Left hindlimb (tissue), 1 donor: Measurements from ENCODE around the gene ENAH.

ENCODE experiments used
- DNase-seq: peaks from one replicate; pipeline ENCODE4 v3.0.0-alpha.2; 2018

Gene ENAH

GRCh38 chr1:225554216-225554812 lies 98.6 kb downstream of the ENAH start:
- DNase-seq, result no peak

- no peak for DNase-seq
Measured at GRCh38 chr1:225549821-225550220, 103.1 kb downstream of the ENAH start.

- no peak for DNase-seq
Measured at GRCh38 chr1:225548140-225548857, 104.6 kb downstream of the ENAH start.

- no peak for DNase-seq
Measured at GRCh38 chr1:225545649-225546048, 107.3 kb downstream of the ENAH start.

GRCh38 chr1:225544924-225545323 lies 108.0 kb downstream of the ENAH start:
- no peak for DNase-seq

- no peak for DNase-seq
Measured at GRCh38 chr1:225544263-225544662, 108.7 kb downstream of the ENAH start.

- DNase-seq, result no peak
Measured at GRCh38 chr1:225543350-225543749, 109.6 kb downstream of the ENAH start.

- DNase-seq, result no peak
Measured at GRCh38 chr1:225541383-225541782, 111.5 kb downstream of the ENAH start.

GRCh38 chr1:225539575-225539974 lies 113.3 kb downstream of the ENAH start:
- DNase-seq, result no peak

- DNase-seq, result no peak
Measured at GRCh38 chr1:225539069-225539468, 113.9 kb downstream of the ENAH start.

GRCh38 chr1:225537554-225538251 lies 115.2 kb downstream of the ENAH start:
- no peak for DNase-seq

GRCh38 chr1:225535280-225535679 lies 117.6 kb downstream of the ENAH start:
- DNase-seq, result no peak

- no peak for DNase-seq
Measured at GRCh38 chr1:225534772-225535171, 118.2 kb downstream of the ENAH start.

- DNase-seq, result no peak
Measured at GRCh38 chr1:225534135-225534534, 118.8 kb downstream of the ENAH start.

- DNase-seq, result no peak
Measured at GRCh38 chr1:225533238-225533637, 119.7 kb downstream of the ENAH start.

GRCh38 chr1:225532240-225532944 lies 120.5 kb downstream of the ENAH start:
- no peak for DNase-seq

- DNase-seq, result no peak
Measured at GRCh38 chr1:225529726-225530125, 123.2 kb downstream of the ENAH start.

- DNase-seq, result no peak
Measured at GRCh38 chr1:225527575-225527974, 125.3 kb downstream of the ENAH start.

- DNase-seq, result no peak
Measured at GRCh38 chr1:225526878-225527277, 126.0 kb downstream of the ENAH start.

- DNase-seq, result no peak
Measured at GRCh38 chr1:225525377-225525776, 127.5 kb downstream of the ENAH start.

GRCh38 chr1:225524570-225524969 lies 128.4 kb downstream of the ENAH start:
- no peak for DNase-seq

GRCh38 chr1:225523263-225523950 lies 129.5 kb downstream of the ENAH start:
- DNase-seq, result no peak
